IMR-90 (cell line): ENCODE measurements around the gene CCDC146. TPM values are rescaled to one million over a fixed set of nuclear protein-coding genes. Genes with fewer than 3 reads are reported as not detected.

Experiments
- ATAC-seq: fragments of 200-7000 bp; cut with Tn5 transposase; 2 replicates; pipeline ENCODE4 v1.9.1; 2020; ENCODE audit warnings: low read depth, mild to moderate bottlenecking, moderate library complexity
- BruUV-seq: library from RNA; stranded (reverse); fragments of 400-500 nt; replicated peaks from 2 replicates; lab custom pipeline; 2021; lab: Mats Ljungman, UMichigan
- CTCF ChIA-PET: fragments of 300-600 bp; formaldehyde crosslinking; extraction: SDS; loops from one replicate; lab custom pipeline; 2021; ENCODE audit warnings: antibody characterized with exemption; lab: Yijun Ruan, JAX
- POLR2A ChIA-PET: fragments of 300-600 bp; sonication (Branson Sonifier 250); formaldehyde crosslinking; loops from one replicate; lab custom pipeline; 2022; ENCODE audit warnings: antibody characterized with exemption; ENCODE audit not compliant: unreplicated experiment; lab: Charles Lee
- DNase-seq: peaks from one replicate; pipeline ENCODE4 v3.0.0; 2013
- H2AFZ ChIP-seq: replicated peaks from 2 replicates; pipeline ENCODE3; 2013; ENCODE audit warnings: low read length, mild to moderate bottlenecking; ENCODE audit not compliant: poor library complexity
- H2AK5ac ChIP-seq: 2 replicates; pipeline ENCODE4 v1.6.1; 2013; ENCODE audit warnings: low read depth, low read length, inconsistent platforms
- H2AK9ac ChIP-seq: replicated peaks from 2 replicates; pipeline ENCODE3; 2013; ENCODE audit warnings: mild to moderate bottlenecking, low read depth, low read length, moderate library complexity; ENCODE audit not compliant: poor library complexity
- H2BK120ac ChIP-seq: 2 replicates; pipeline ENCODE4 v1.6.1; 2013; ENCODE audit warnings: low read depth, low read length, inconsistent platforms
- H2BK15ac ChIP-seq: 3 replicates; pipeline ENCODE4 v1.6.1; 2013; ENCODE audit warnings: low read depth, low read length, inconsistent platforms
- H2BK20ac ChIP-seq: 2 replicates; pipeline ENCODE4 v1.6.1; 2013; ENCODE audit warnings: low read depth, mild to moderate bottlenecking, inconsistent platforms, low read length, moderate library complexity
- H2BK5ac ChIP-seq: 2 replicates; pipeline ENCODE4 v1.6.1; 2013; ENCODE audit warnings: mild to moderate bottlenecking, low read depth, low read length, inconsistent platforms; ENCODE audit not compliant: poor library complexity, severe bottlenecking
- H3K14ac ChIP-seq: replicated peaks from 2 replicates; pipeline ENCODE4 v1.6.1; 2013; ENCODE audit warnings: low read depth, low read length, inconsistent platforms
- H3K18ac ChIP-seq: 2 replicates; pipeline ENCODE4 v1.6.1; 2013; ENCODE audit warnings: low read depth, low read length, control low read depth
- H3K23ac ChIP-seq: 2 replicates; pipeline ENCODE4 v1.6.1; 2013; ENCODE audit warnings: low read depth, low read length, inconsistent platforms
- H3K27ac ChIP-seq: 2 replicates; pipeline ENCODE4 v1.5.1; 2013; ENCODE audit warnings: mild to moderate bottlenecking, control low read depth, low read length; ENCODE audit not compliant: insufficient read depth
- H3K27me3 ChIP-seq: 2 replicates; pipeline ENCODE4 v1.6.1; 2013; ENCODE audit warnings: low read length; ENCODE audit not compliant: control insufficient read depth, insufficient read depth
- H3K36me3 ChIP-seq: 2 replicates; pipeline ENCODE4 v1.6.1; 2013; ENCODE audit warnings: low read length, mixed read lengths; ENCODE audit not compliant: control insufficient read depth, insufficient read depth
- H3K4ac ChIP-seq: 2 replicates; pipeline ENCODE4 v1.6.1; 2013; ENCODE audit warnings: low read depth, low read length, inconsistent platforms
- H3K4me1 ChIP-seq: 2 replicates; pipeline ENCODE4 v1.6.1; 2013; ENCODE audit warnings: low read length, mixed read lengths; ENCODE audit not compliant: control insufficient read depth, insufficient read depth
- H3K4me2 ChIP-seq: 2 replicates; pipeline ENCODE4 v1.6.1; 2013; ENCODE audit warnings: low read depth, mild to moderate bottlenecking, control low read depth, low read length, moderate library complexity
- H3K4me3 ChIP-seq: 2 replicates; pipeline ENCODE4 v1.5.1; 2013; ENCODE audit warnings: low read depth, mild to moderate bottlenecking, control low read depth, low read length, moderate library complexity; ENCODE audit not compliant: insufficient read depth
- H3K56ac ChIP-seq: 2 replicates; pipeline ENCODE4 v1.6.1; 2013; ENCODE audit warnings: low read length, inconsistent platforms; ENCODE audit not compliant: insufficient read depth; ENCODE audit errors: extremely low read depth
- H3K79me1 ChIP-seq, 2 experiments: 2 replicates each; pipeline ENCODE4 v1.6.1; 2013; ENCODE audit warnings: low read length in 2 of 2, inconsistent platforms in 1 of 2, low read depth in 1 of 2
- H3K9ac ChIP-seq: 2 replicates; pipeline ENCODE4 v1.6.1; 2013; ENCODE audit warnings: low read depth, low read length, control low read depth
- H3K9me1 ChIP-seq: 2 replicates; pipeline ENCODE4 v1.6.1; 2013; ENCODE audit warnings: low read length, inconsistent platforms; ENCODE audit not compliant: insufficient read depth
- H3K9me3 ChIP-seq: 2 replicates; pipeline ENCODE4 v1.6.1; 2013; ENCODE audit warnings: low read length; ENCODE audit not compliant: control insufficient read depth, insufficient read depth
- H4K20me1 ChIP-seq: 2 replicates; pipeline ENCODE4 v1.6.1; 2013; ENCODE audit warnings: low read length, inconsistent platforms; ENCODE audit not compliant: insufficient read depth
- H4K5ac ChIP-seq: 2 replicates; pipeline ENCODE4 v1.6.1; 2013; ENCODE audit warnings: mild to moderate bottlenecking, low read depth, low read length, control low read depth
- H4K8ac ChIP-seq, 2 experiments: 2 replicates each; pipeline ENCODE4 v1.6.1; 2013; ENCODE audit warnings: low read depth in 2 of 2, low read length in 2 of 2, control low read depth in 1 of 2, inconsistent platforms in 1 of 2
- H4K91ac ChIP-seq: 2 replicates; pipeline ENCODE4 v1.6.1; 2013; ENCODE audit warnings: low read depth, low read length, inconsistent platforms; ENCODE audit not compliant: insufficient read depth
- BHLHE40 ChIP-seq: fragments of 150-350 bp; IDR thresholded peaks from 2 replicates; pipeline ENCODE4 v1.6.1; 2016; ENCODE audit warnings: mild to moderate bottlenecking, low read depth, low read length
- CEBPB ChIP-seq: IDR thresholded peaks from 2 replicates; pipeline ENCODE4 v1.6.1; 2012; ENCODE audit warnings: low read depth, low read length, improper control_type of control experiment
- CHD1 ChIP-seq: IDR thresholded peaks from 2 replicates; pipeline ENCODE4 v1.6.1; 2012; ENCODE audit warnings: low read depth, low read length, improper control_type of control experiment
- FOS ChIP-seq: fragments of 150-350 bp; IDR thresholded peaks from 2 replicates; pipeline ENCODE4 v1.6.1; 2016; ENCODE audit warnings: low read depth, low read length
- MAFK ChIP-seq: IDR thresholded peaks from 2 replicates; pipeline ENCODE4 v1.6.1; 2012; ENCODE audit warnings: low read depth, low read length, improper control_type of control experiment
- MAZ ChIP-seq: IDR thresholded peaks from 2 replicates; pipeline ENCODE4 v1.6.1; 2012; ENCODE audit warnings: low read depth, mild to moderate bottlenecking, low read length, improper control_type of control experiment, moderate library complexity, borderline replicate concordance
- MXI1 ChIP-seq: IDR thresholded peaks from 2 replicates; pipeline ENCODE4 v1.6.1; 2012; ENCODE audit warnings: low read depth, mild to moderate bottlenecking, low read length, moderate library complexity, borderline replicate concordance
- NFE2L2 ChIP-seq: fragments of 150-350 bp; IDR thresholded peaks from 2 replicates; pipeline ENCODE4 v1.6.1; 2016; ENCODE audit warnings: low read depth, mild to moderate bottlenecking, low read length
- POLR2A ChIP-seq: IDR thresholded peaks from 2 replicates; pipeline ENCODE4 v1.6.1; 2012; ENCODE audit warnings: mild to moderate bottlenecking, low read depth, low read length
- RAD21 ChIP-seq: IDR thresholded peaks from 2 replicates; pipeline ENCODE4 v1.6.1; 2012; ENCODE audit warnings: low read length, improper control_type of control experiment
- RCOR1 ChIP-seq: IDR thresholded peaks from 2 replicates; pipeline ENCODE4 v1.6.1; 2012; ENCODE audit warnings: mild to moderate bottlenecking, low read length, improper control_type of control experiment; ENCODE audit not compliant: insufficient replicate concordance
- RFX5 ChIP-seq: IDR thresholded peaks from 2 replicates; pipeline ENCODE4 v1.8.0; 2012; ENCODE audit warnings: low read depth, mild to moderate bottlenecking, low read length, moderate library complexity
- SMC3 ChIP-seq: fragments of 150-350 bp; IDR thresholded peaks from 2 replicates; pipeline ENCODE4 v1.6.1; 2016; ENCODE audit warnings: low read depth, mild to moderate bottlenecking, antibody characterized with exemption, low read length, moderate library complexity
- WGBS, 2 experiments: methylation state at CpG; one replicate each; pipeline versions ENCODE4 v1.1.5 to v1.1.7; 2013; ENCODE audit warnings: missing lambda C conversion rate in 2 of 2; ENCODE audit not compliant: insufficient read length in 1 of 2; ENCODE audit errors: extremely low coverage in 2 of 2; 5-methylcytosine and 5-hydroxymethylcytosine counted together
- dilution Hi-C: fragments of 300-500 bp; cut with HindIII; formaldehyde crosslinking; loops from one replicate; pipeline ENCODE4 v1.14.3; 2018; ENCODE audit warnings: low sequenced_read_pairs; ENCODE audit not compliant: unreplicated experiment
- in situ Hi-C: fragments of 300-500 bp; cut with MboI; formaldehyde crosslinking; loops from 3 replicates; pipeline ENCODE4 v1.14.3; 2019; ENCODE audit warnings: low sequenced_read_pairs, inconsistent platforms, mixed read lengths
- intact Hi-C: fragments of 100-400 bp; cut with micrococcal nuclease; formaldehyde crosslinking; loops from 2 replicates; pipeline ENCODE4 v1.10.0; 2022
- polyA plus RNA-seq, 3 experiments: library from polyadenylated mRNA; depleted of rRNA; stranded (reverse); fragments of >200 nt; gene quantifications; 2 replicates each; pipeline ENCODE4 v1.2.3, GENCODE V29; 2012; ENCODE audit warnings: low replicate concordance in 1 of 3
- total RNA-seq: library from RNA; depleted of rRNA; stranded (reverse); fragments of >200 nt; gene quantifications from 2 replicates; pipeline ENCODE4 v1.2.3, GENCODE V29; 2012
- TF ChIP-seq, protein P1 (sequence below): fragments of 150-350 bp; IDR thresholded peaks from 2 replicates; pipeline ENCODE4 v1.6.1; 2016; ENCODE audit warnings: low read depth, mild to moderate bottlenecking, low read length, moderate library complexity, borderline replicate concordance
- TF ChIP-seq, protein P2 (sequence below): fragments of 150-350 bp; IDR thresholded peaks from 2 replicates; pipeline ENCODE4 v1.6.1; 2017; ENCODE audit warnings: mild to moderate bottlenecking, antibody characterized with exemption, low read length, low read depth
- TF ChIP-seq, protein P3 (sequence below): conservative IDR thresholded peaks from 2 replicates; pipeline ENCODE4 v1.5.1; 2012; ENCODE audit warnings: mild to moderate bottlenecking, low read depth, low read length, improper control_type of control experiment

The CCDC146 gene
- total and polyA plus RNA-seq, 2 of the 4 experiments (the other 2 are of a cell fraction) = 0.54 to 1.7 TPM

DNA sequence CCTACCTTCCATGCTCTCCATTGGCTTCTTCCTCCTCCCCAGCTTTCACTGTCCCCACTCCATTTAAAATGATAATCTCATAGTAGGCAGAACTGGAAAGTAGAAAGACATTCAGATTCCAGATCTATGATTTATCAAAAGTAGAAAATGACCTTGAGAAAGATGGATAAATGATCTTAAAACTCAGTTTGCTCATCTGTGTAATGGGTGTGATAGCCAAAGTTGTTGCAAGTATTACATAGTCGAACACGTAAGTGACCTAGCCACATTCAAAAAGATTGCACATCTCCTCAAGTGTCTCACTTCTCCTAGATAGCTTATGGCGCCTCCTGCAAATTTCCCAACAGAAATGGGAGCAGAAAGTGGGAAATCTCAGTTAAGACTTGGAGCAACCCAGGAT, 167.0 kb downstream of the CCDC146 start:
- dilution Hi-C loops = no loop called here
- no peak overlapping the region for H4K91ac ChIP-seq

More for the DNA sequence above, 167.0 kb downstream of the CCDC146 start:
- Histone ChIP-seq H3K9me3 (no peaks in the 10 kb centered on the region; the same call in 1 of the 2 replicates), H3K18ac (no peak overlapping the region), H3K4me2 (no peak overlapping the region), H3K9ac (no peak overlapping the region), H2AFZ (no peak overlapping the region), H2AK9ac (no peak overlapping the region), H2BK5ac (no peak overlapping the region), H2BK120ac (no peak overlapping the region), H3K36me3 (peaks cover 7% of the 10 kb centered on the region; the same call in 1 of the 2 replicates), H3K27ac (no peak overlapping the region), H3K79me1 (no peaks in the 10 kb centered on the region), H4K5ac (no peak overlapping the region), H4K8ac (no peak overlapping the region), H3K4ac (no peak overlapping the region), H3K27me3 (no peaks in the 10 kb centered on the region), H3K4me3 (no peak overlapping the region), H3K14ac (no peak overlapping the region; the same call in 1 of the 2 replicates), H4K20me1 (no peaks in the 10 kb centered on the region), H3K4me1 (no peaks in the 10 kb centered on the region; the same call in 1 of the 2 replicates), H3K23ac (no peak overlapping the region), H2BK15ac (no peak overlapping the region), H2BK20ac (no peak overlapping the region), H3K56ac (no peak overlapping the region), H3K9me1 (peaks cover 6% of the 10 kb centered on the region; the same call in 1 of the 2 replicates), H2AK5ac (no peak overlapping the region)
- no CpG with 5 or more reads among the region's 3 CpGs for whole genome bisulfite sequencing, 2 experiments
- DNase-seq (no peak), ATAC-seq (no peak)
- in situ Hi-C loops = no loop called here
- POLR2A ChIA-PET = no interaction called here
- intact Hi-C loops = no loop called here
- CTCF ChIA-PET = no interaction called here
- no TSS peak for BruUV-seq
- no peak for TF ChIP-seq CHD1
- TF ChIP-seq NFE2L2 = no peak
- TF ChIP-seq FOS = no peak
- TF ChIP-seq, protein P1, sequence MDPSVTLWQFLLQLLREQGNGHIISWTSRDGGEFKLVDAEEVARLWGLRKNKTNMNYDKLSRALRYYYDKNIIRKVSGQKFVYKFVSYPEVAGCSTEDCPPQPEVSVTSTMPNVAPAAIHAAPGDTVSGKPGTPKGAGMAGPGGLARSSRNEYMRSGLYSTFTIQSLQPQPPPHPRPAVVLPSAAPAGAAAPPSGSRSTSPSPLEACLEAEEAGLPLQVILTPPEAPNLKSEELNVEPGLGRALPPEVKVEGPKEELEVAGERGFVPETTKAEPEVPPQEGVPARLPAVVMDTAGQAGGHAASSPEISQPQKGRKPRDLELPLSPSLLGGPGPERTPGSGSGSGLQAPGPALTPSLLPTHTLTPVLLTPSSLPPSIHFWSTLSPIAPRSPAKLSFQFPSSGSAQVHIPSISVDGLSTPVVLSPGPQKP = no peak
- TF ChIP-seq, protein P2, sequence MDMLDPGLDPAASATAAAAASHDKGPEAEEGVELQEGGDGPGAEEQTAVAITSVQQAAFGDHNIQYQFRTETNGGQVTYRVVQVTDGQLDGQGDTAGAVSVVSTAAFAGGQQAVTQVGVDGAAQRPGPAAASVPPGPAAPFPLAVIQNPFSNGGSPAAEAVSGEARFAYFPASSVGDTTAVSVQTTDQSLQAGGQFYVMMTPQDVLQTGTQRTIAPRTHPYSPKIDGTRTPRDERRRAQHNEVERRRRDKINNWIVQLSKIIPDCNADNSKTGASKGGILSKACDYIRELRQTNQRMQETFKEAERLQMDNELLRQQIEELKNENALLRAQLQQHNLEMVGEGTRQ = no peak
- TF ChIP-seq, protein P3, sequence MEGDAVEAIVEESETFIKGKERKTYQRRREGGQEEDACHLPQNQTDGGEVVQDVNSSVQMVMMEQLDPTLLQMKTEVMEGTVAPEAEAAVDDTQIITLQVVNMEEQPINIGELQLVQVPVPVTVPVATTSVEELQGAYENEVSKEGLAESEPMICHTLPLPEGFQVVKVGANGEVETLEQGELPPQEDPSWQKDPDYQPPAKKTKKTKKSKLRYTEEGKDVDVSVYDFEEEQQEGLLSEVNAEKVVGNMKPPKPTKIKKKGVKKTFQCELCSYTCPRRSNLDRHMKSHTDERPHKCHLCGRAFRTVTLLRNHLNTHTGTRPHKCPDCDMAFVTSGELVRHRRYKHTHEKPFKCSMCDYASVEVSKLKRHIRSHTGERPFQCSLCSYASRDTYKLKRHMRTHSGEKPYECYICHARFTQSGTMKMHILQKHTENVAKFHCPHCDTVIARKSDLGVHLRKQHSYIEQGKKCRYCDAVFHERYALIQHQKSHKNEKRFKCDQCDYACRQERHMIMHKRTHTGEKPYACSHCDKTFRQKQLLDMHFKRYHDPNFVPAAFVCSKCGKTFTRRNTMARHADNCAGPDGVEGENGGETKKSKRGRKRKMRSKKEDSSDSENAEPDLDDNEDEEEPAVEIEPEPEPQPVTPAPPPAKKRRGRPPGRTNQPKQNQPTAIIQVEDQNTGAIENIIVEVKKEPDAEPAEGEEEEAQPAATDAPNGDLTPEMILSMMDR = no peak
- no peak for TF ChIP-seq BHLHE40
- TF ChIP-seq MXI1 = no peak
- TF ChIP-seq RAD21 = no peak
- no peak for TF ChIP-seq RFX5
- TF ChIP-seq CEBPB = no peak
- TF ChIP-seq RCOR1 = no peak
- no peak for TF ChIP-seq SMC3
- TF ChIP-seq MAFK = no peak
- TF ChIP-seq MAZ = no peak
- TF ChIP-seq POLR2A = no peak
